Sigmoid colon (tissue), 7 donors: Measurements from ENCODE around the gene SLC18B1. TPM values are rescaled to one million over a fixed set of nuclear protein-coding genes. Genes with fewer than 3 reads are reported as not detected.

Experiments
- DNase-seq: peaks from one replicate; pipeline ENCODE4 v3.0.0-alpha.2; 2019
- H3K27ac ChIP-seq, 4 donors: fragments of 200-600 bp; sonication (generic); one replicate each; pipeline ENCODE4 v1.5.1; 2016 to 2019; ENCODE audit warnings: mild to moderate bottlenecking in 1 of 4
- H3K27me3 ChIP-seq, 3 donors: fragments of 200-600 bp; sonication (generic); one replicate each; pipeline ENCODE4 v1.5.1; 2019; ENCODE audit warnings: mild to moderate bottlenecking in 1 of 3
- H3K36me3 ChIP-seq, 4 donors: fragments of 200-600 bp; sonication (generic); one replicate each; pipeline ENCODE4 v1.5.1; 2016 to 2019
- H3K4me1 ChIP-seq, 4 donors: fragments of 200-600 bp; sonication (generic); one replicate each; pipeline ENCODE4 v1.5.1; 2017 to 2019
- H3K4me3 ChIP-seq, 4 donors: fragments of 200-600 bp; sonication (generic); one replicate each; pipeline ENCODE4 v1.5.1; 2017 to 2019; ENCODE audit warnings: mild to moderate bottlenecking in 2 of 4, moderate library complexity in 1 of 4
- H3K9me3 ChIP-seq, 4 donors: fragments of 200-600 bp in 3 of 4; sonication (generic) in 3 of 4; one replicate each; pipeline versions ENCODE4 v1.5.1 to v1.6.1; 2013 to 2019
- CTCF ChIP-seq, 4 experiments: fragments of 450-650 bp in 3 of 4; fragments of 200-600 bp in 1 of 4; IDR thresholded peaks; one replicate each; pipeline ENCODE4 v1.5.1; 2016 to 2019; ENCODE audit warnings: antibody characterized with exemption in 4 of 4, mild to moderate bottlenecking in 3 of 4, moderate library complexity in 2 of 4
- EP300 ChIP-seq, 4 donors: sonication (generic); formaldehyde crosslinking; IDR thresholded peaks; one replicate each; pipeline ENCODE4 v1.6.1; 2017; ENCODE audit warnings: antibody characterized with exemption in 4 of 4
- POLR2A ChIP-seq, 2 donors: fragments of 450-650 bp; IDR thresholded peaks; one replicate each; pipeline ENCODE4 v1.6.1; 2016; ENCODE audit warnings: antibody characterized with exemption in 2 of 2, mild to moderate bottlenecking in 2 of 2, moderate library complexity in 2 of 2
- POLR2AphosphoS5 ChIP-seq, 4 donors: sonication (generic); formaldehyde crosslinking; IDR thresholded peaks; one replicate each; pipeline ENCODE4 v1.6.1; 2017; ENCODE audit warnings: antibody characterized with exemption in 4 of 4
- WGBS, 2 donors: extraction: QIAGEN DNeasy Blood & Tissue Kit; methylation state at CpG; one replicate each; pipeline ENCODE4 v1.1.7; 2013; 5-methylcytosine and 5-hydroxymethylcytosine counted together
- intact Hi-C: fragments of 100-400 bp; cut with DNase I; formaldehyde crosslinking; loops from one replicate; pipeline ENCODE4 v1.15.1; 2023
- polyA plus RNA-seq, 3 donors: library from polyadenylated mRNA; stranded (reverse); fragments of 200-250 nt; gene quantifications; one replicate each; pipeline ENCODE4 v1.2.3, GENCODE V29; 2013
- total RNA-seq, 4 donors: library from RNA; depleted of rRNA; stranded (reverse); fragments of >200 nt; gene quantifications; one replicate each; pipeline ENCODE4 v1.1.0, GENCODE V29; 2016
- donor health status: healthy with polysubstance abuse.
- donor health status: Bipolar disorder and iron deficiency.
- donor health status: healthy.

SLC18B1 gene
- total and polyA plus RNA-seq, 7 donors = 3.0 to 9.1 (median 7.8) TPM

- no peaks in the 10 kb centered on the region for H3K27me3 ChIP-seq
- no peak overlapping the region for H3K4me3 ChIP-seq
- no peak for DNase-seq
- H3K4me1 ChIP-seq = peaks cover 0 to 40% (median 32%) of the 10 kb centered on the region in 4 donors
- 83 to 89% methylated on average over 10 of the region's 10 CpGs for WGBS, 2 donors
- peaks cover 0 to 43% (median 21%) of the 10 kb centered on the region in 4 donors for H3K36me3 ChIP-seq
- intact Hi-C loops = no loop called here
- no peak overlapping the region for H3K27ac ChIP-seq
- H3K9me3 ChIP-seq = no peaks in the 10 kb centered on the region
- TF ChIP-seq EP300 (IDR thresholded peaks at IDR 0.05) = no peak
- TF ChIP-seq POLR2AphosphoS5 (IDR thresholded peaks at IDR 0.05) = no peak
- TF ChIP-seq CTCF (IDR thresholded peaks at IDR 0.05) = no peak
- TF ChIP-seq POLR2A (IDR thresholded peaks at IDR 0.05) = no peak
These were observed 19.3 kb upstream of the SLC18B1 start for GRCh38 chr6:132817554-132818403.

- TF ChIP-seq CTCF (IDR thresholded peaks at IDR 0.05) = no peak
- TF ChIP-seq POLR2AphosphoS5 (IDR thresholded peaks at IDR 0.05) = no peak
- no peak for TF ChIP-seq EP300 (IDR thresholded peaks at IDR 0.05)
- no peak for TF ChIP-seq POLR2A (IDR thresholded peaks at IDR 0.05)
- DNase-seq = no peak
- intact Hi-C loops = no loop called here
- Histone ChIP-seq H3K4me3 (no peak overlapping the region), H3K4me1 (peaks cover 0 to 45% (median 34%) of the 10 kb centered on the region in 4 donors), H3K36me3 (peaks cover 0 to 43% (median 21%) of the 10 kb centered on the region in 4 donors), H3K27ac (peak overlapping the region in 2 of 4 donors; percentile 14 to 86), H3K9me3 (no peaks in the 10 kb centered on the region), H3K27me3 (no peaks in the 10 kb centered on the region)
- WGBS, 2 donors = 40 to 66% methylated on average over 4 of the region's 4 CpGs
These were observed 18.2 kb upstream of the SLC18B1 start for GRCh38 chr6:132816660-132817059.

GRCh38 chr6:132814716-132815570 lies 16.5 kb upstream of the SLC18B1 start:
- H3K4me1 ChIP-seq = peaks cover 0 to 45% (median 34%) of the 10 kb centered on the region in 4 donors

More at GRCh38 chr6:132814716-132815570, 16.5 kb upstream of the SLC18B1 start:
- Histone ChIP-seq H3K27ac (peak overlapping the region; percentile 84 to 86 (median 84)), H3K9me3 (no peaks in the 10 kb centered on the region), H3K27me3 (no peaks in the 10 kb centered on the region), H3K36me3 (peaks cover 0 to 43% (median 21%) of the 10 kb centered on the region in 4 donors), H3K4me3 (peak overlapping the region; percentile 72 to 97 (median 79))
- no peak for TF ChIP-seq CTCF (IDR thresholded peaks at IDR 0.05)
- intact Hi-C loops = loop anchor here (5.0 kb wide), 2 partner anchors 303 to 1188 kb away; partner anchors contain the start of genes MED23 and STX7
- WGBS, 2 donors = 0 to 1% methylated on average over 27 of the region's 27 CpGs
- no peak for DNase-seq
